NCI-H1048 (cell line): ENCODE measurements around the gene PREX1.

Experiments
- DNase-seq: peaks from one replicate; lab custom pipeline; 2025; lab: John Stamatoyannopoulos, UW

PREX1 gene

GRCh38 chr20:48732081-48732829 is 95.5 kb downstream of the PREX1 start:
- DNase-seq: no peak

- DNase-seq: no peak
Observed at GRCh38 chr20:48731536-48731935, 96.3 kb downstream of the PREX1 start.

GRCh38 chr20:48730977-48731376 is 96.8 kb downstream of the PREX1 start:
- DNase-seq: no peak

- DNase-seq: no peak
Observed at GRCh38 chr20:48729538-48729937, 98.3 kb downstream of the PREX1 start.

- no peak for DNase-seq
Observed at GRCh38 chr20:48728042-48728825, 99.6 kb downstream of the PREX1 start.

- DNase-seq: no peak
Observed at GRCh38 chr20:48727226-48727625, 100.6 kb downstream of the PREX1 start.

GRCh38 chr20:48725555-48725991 is 102.2 kb downstream of the PREX1 start:
- no peak for DNase-seq

GRCh38 chr20:48724891-48725554 is 102.8 kb downstream of the PREX1 start:
- no peak for DNase-seq

GRCh38 chr20:48724382-48724781 is 103.4 kb downstream of the PREX1 start:
- DNase-seq: no peak

- DNase-seq: no peak
Observed at GRCh38 chr20:48723308-48724264, 104.2 kb downstream of the PREX1 start.

GRCh38 chr20:48722737-48723191 is 105.0 kb downstream of the PREX1 start:
- DNase-seq: no peak

GRCh38 chr20:48722002-48722731 is 105.6 kb downstream of the PREX1 start:
- DNase-seq: no peak

- DNase-seq: no peak
Observed at GRCh38 chr20:48721324-48722001, 106.3 kb downstream of the PREX1 start.

GRCh38 chr20:48720256-48720985 is 107.4 kb downstream of the PREX1 start:
- no peak for DNase-seq

- no peak for DNase-seq
Observed at GRCh38 chr20:48719598-48720255, 108.1 kb downstream of the PREX1 start.

- no peak for DNase-seq
Observed at GRCh38 chr20:48718786-48719578, 108.8 kb downstream of the PREX1 start.

GRCh38 chr20:48717680-48718223 is 110.0 kb downstream of the PREX1 start:
- DNase-seq: no peak
